Caco-2 (cell line): ENCODE measurements around the gene TSSK2. TPM values are rescaled to one million over a fixed set of nuclear protein-coding genes. Genes with fewer than 3 reads are reported as not detected.

Source experiments
- BruUV-seq: library from RNA; stranded (reverse); fragments of 400-500 nt; replicated peaks from 2 replicates; lab custom pipeline; 2021; lab: Mats Ljungman, UMichigan
- CTCF ChIA-PET: fragments of 300-600 bp; sonication (Branson Sonifier 250); formaldehyde crosslinking; loops from one replicate; lab custom pipeline; 2022; ENCODE audit warnings: antibody characterized with exemption; lab: Charles Lee
- POLR2A ChIA-PET: fragments of 300-600 bp; sonication (Branson Sonifier 250); formaldehyde crosslinking; loops from one replicate; lab custom pipeline; 2022; ENCODE audit warnings: antibody characterized with exemption; lab: Charles Lee
- DNase-seq, 2 experiments: peaks; one replicate each; pipeline versions ENCODE4 v3.0.0 to v3.0.0-alpha.2; 2020 to 2022
- H3K27me3 ChIP-seq: replicated peaks from 2 replicates; pipeline ENCODE4 v1.6.0; 2011; ENCODE audit warnings: low read length; ENCODE audit not compliant: control insufficient read depth, insufficient read depth
- H3K36me3 ChIP-seq: 2 replicates; pipeline ENCODE4 v1.5.1; 2011; ENCODE audit warnings: low read length; ENCODE audit not compliant: control insufficient read depth, insufficient read depth
- H3K4me1 ChIP-seq: fragments of 250-450 bp; sonication (Bioruptor Pico); 2 replicates; pipeline ENCODE4 v1.5.1; 2020; ENCODE audit warnings: mild to moderate bottlenecking
- H3K4me3 ChIP-seq: 2 replicates; pipeline ENCODE4 v1.5.1; 2011; ENCODE audit warnings: low read depth, mild to moderate bottlenecking, control low read depth, low read length
- H3K9me3 ChIP-seq: fragments of 250-450 bp; sonication (Bioruptor Pico); 2 replicates; pipeline ENCODE4 v1.5.1; 2020; ENCODE audit warnings: mild to moderate bottlenecking, moderate library complexity
- H3K27ac Mint-ChIP-seq: one replicate; pipeline ENCODE4 v1.8.0; 2022; ENCODE audit warnings: mixed read lengths; ENCODE audit not compliant: unreplicated experiment
- H3K27me3 Mint-ChIP-seq: one replicate; pipeline ENCODE4 v1.8.0; 2022; ENCODE audit warnings: mixed read lengths; ENCODE audit not compliant: insufficient read depth, unreplicated experiment
- H3K36me3 Mint-ChIP-seq: one replicate; pipeline ENCODE4 v1.8.0; 2022; ENCODE audit warnings: mild to moderate bottlenecking, mixed read lengths; ENCODE audit not compliant: insufficient read depth, unreplicated experiment
- H3K4me1 Mint-ChIP-seq: one replicate; pipeline ENCODE4 v1.8.0; 2022; ENCODE audit warnings: low read depth, mixed read lengths; ENCODE audit not compliant: unreplicated experiment
- H3K4me3 Mint-ChIP-seq: one replicate; pipeline ENCODE4 v1.8.0; 2022; ENCODE audit warnings: mild to moderate bottlenecking, moderate library complexity, mixed read lengths; ENCODE audit not compliant: unreplicated experiment
- H3K9me3 Mint-ChIP-seq: one replicate; pipeline ENCODE4 v1.8.0; 2022; ENCODE audit warnings: mixed read lengths; ENCODE audit not compliant: unreplicated experiment
- CTCF ChIP-seq, 2 experiments: fragments of 200-600 bp in 1 of 2; IDR thresholded peaks; 1 replicate in 1 of 2; 2 replicates in 1 of 2; pipeline versions ENCODE4 v1.5.1 to v1.8.0; 2011 to 2022; ENCODE audit warnings: antibody characterized with exemption in 1 of 2, control low read depth in 1 of 2, inconsistent platforms in 1 of 2, low read depth in 1 of 2, low read length in 1 of 2, mild to moderate bottlenecking in 1 of 2, moderate library complexity in 1 of 2; ENCODE audit not compliant: insufficient read depth in 1 of 2, severe bottlenecking in 1 of 2, unreplicated experiment in 1 of 2
- intact Hi-C: fragments of 100-400 bp; cut with micrococcal nuclease; formaldehyde crosslinking; loops from one replicate; pipeline ENCODE4 v1.10.0; 2022; ENCODE audit not compliant: unreplicated experiment
- total RNA-seq: library from RNA; stranded (reverse); gene quantifications from 2 replicates; pipeline ENCODE4 v1.2.3, GENCODE V29; 2022

TSSK2 gene
- total RNA-seq, 1 experiment from 2014 or later: not detected

GRCh38 chr22:19139974-19140373 lies 8.9 kb downstream of the TSSK2 start:
- H3K4me3 Mint-ChIP-seq: no peak overlapping the region
- no peak for TF ChIP-seq CTCF (IDR thresholded peaks at IDR 0.05; ENCODE audit: insufficient read depth in 1 of 2, low read depth in 1 of 2, low read length in 1 of 2, severe bottlenecking in 1 of 2, unreplicated experiment in 1 of 2)
- POLR2A ChIA-PET: no interaction called here
- intact Hi-C loops: loop anchor here (5.0 kb wide), 1 partner anchor 37 kb away; the partner anchor contains the start of gene SLC25A1
- BruUV-seq: no TSS peak
- H3K36me3 ChIP-seq: peaks cover 2% of the 10 kb centered on the region; the same call in 1 of the 2 replicates
- no peak for DNase-seq
- H3K4me1 ChIP-seq: peaks cover 4% of the 10 kb centered on the region; the same call in 1 of the 2 replicates
- no peaks in the 10 kb centered on the region for H3K27me3 ChIP-seq
- H3K36me3 Mint-ChIP-seq: peaks cover 31% of the 10 kb centered on the region
- no peaks in the 10 kb centered on the region for H3K27me3 Mint-ChIP-seq
- H3K4me3 ChIP-seq: no peak overlapping the region
- H3K4me1 Mint-ChIP-seq: peaks cover 8% of the 10 kb centered on the region
- H3K27ac Mint-ChIP-seq: no peak overlapping the region
- no peaks in the 10 kb centered on the region for H3K9me3 Mint-ChIP-seq
- no peaks in the 10 kb centered on the region for H3K9me3 ChIP-seq
- CTCF ChIA-PET: no interaction called here

- H3K36me3 Mint-ChIP-seq: peaks cover 23% of the 10 kb centered on the region
- H3K4me1 ChIP-seq: peaks cover 4% of the 10 kb centered on the region; the same call in 1 of the 2 replicates
- H3K4me1 Mint-ChIP-seq: peaks cover 8% of the 10 kb centered on the region
- POLR2A ChIA-PET: no interaction called here
- no peak overlapping the region for H3K4me3 ChIP-seq
- no peak for DNase-seq
- H3K9me3 ChIP-seq: no peaks in the 10 kb centered on the region
- no peaks in the 10 kb centered on the region for H3K9me3 Mint-ChIP-seq
- intact Hi-C loops: loop anchor here (5.0 kb wide), 1 partner anchor 35 kb away; the partner anchor contains the start of gene SLC25A1
- peaks cover 2% of the 10 kb centered on the region; the same call in 1 of the 2 replicates for H3K36me3 ChIP-seq
- BruUV-seq: no TSS peak
- H3K27ac Mint-ChIP-seq: no peak overlapping the region
- no peaks in the 10 kb centered on the region for H3K27me3 ChIP-seq
- H3K27me3 Mint-ChIP-seq: peaks cover 4% of the 10 kb centered on the region
- no peak overlapping the region for H3K4me3 Mint-ChIP-seq
- CTCF ChIA-PET: no interaction called here
- TF ChIP-seq CTCF (IDR thresholded peaks at IDR 0.05; ENCODE audit: insufficient read depth in 1 of 2, low read depth in 1 of 2, low read length in 1 of 2, severe bottlenecking in 1 of 2, unreplicated experiment in 1 of 2): no peak
These were observed 11.3 kb downstream of the TSSK2 start for GRCh38 chr22:19142394-19142793.

- TF ChIP-seq CTCF (IDR thresholded peaks at IDR 0.05; ENCODE audit: insufficient read depth in 1 of 2, low read depth in 1 of 2, low read length in 1 of 2, severe bottlenecking in 1 of 2, unreplicated experiment in 1 of 2): no peak
- CTCF ChIA-PET: interaction anchor here (1.6 kb wide), 1 partner anchor 37 kb away, joined by 5 read pairs; no protein-coding TSS in a partner anchor
- Mint-ChIP-seq H3K9me3 (no peaks in the 10 kb centered on the region), H3K27me3 (peaks cover 4% of the 10 kb centered on the region), H3K4me1 (peaks cover 8% of the 10 kb centered on the region), H3K27ac (no peak overlapping the region), H3K36me3 (peaks cover 23% of the 10 kb centered on the region), H3K4me3 (peak overlapping the region; percentile 97)
- peaks cover 2% of the 10 kb centered on the region; the same call in 1 of the 2 replicates for H3K36me3 ChIP-seq
- no peak for DNase-seq
- intact Hi-C loops: loop anchor here (5.0 kb wide), 1 partner anchor 34 kb away; the partner anchor contains the start of gene SLC25A1
- H3K4me3 ChIP-seq: no peak overlapping the region
- H3K4me1 ChIP-seq: peaks cover 4% of the 10 kb centered on the region; the same call in 1 of the 2 replicates
- POLR2A ChIA-PET: no interaction called here
- H3K27me3 ChIP-seq: no peaks in the 10 kb centered on the region
- no peaks in the 10 kb centered on the region for H3K9me3 ChIP-seq
- BruUV-seq: no TSS peak
These were observed 12.1 kb downstream of the TSSK2 start for GRCh38 chr22:19143212-19143611.
